ENCODE results near the gene ZSCAN22.
"Not testable (repeated sequence)": the region's sequence is repeated elsewhere in the genome, so short reads cannot be mapped to it uniquely, and the experiment has no call there.

Gene ZSCAN22

DNA sequence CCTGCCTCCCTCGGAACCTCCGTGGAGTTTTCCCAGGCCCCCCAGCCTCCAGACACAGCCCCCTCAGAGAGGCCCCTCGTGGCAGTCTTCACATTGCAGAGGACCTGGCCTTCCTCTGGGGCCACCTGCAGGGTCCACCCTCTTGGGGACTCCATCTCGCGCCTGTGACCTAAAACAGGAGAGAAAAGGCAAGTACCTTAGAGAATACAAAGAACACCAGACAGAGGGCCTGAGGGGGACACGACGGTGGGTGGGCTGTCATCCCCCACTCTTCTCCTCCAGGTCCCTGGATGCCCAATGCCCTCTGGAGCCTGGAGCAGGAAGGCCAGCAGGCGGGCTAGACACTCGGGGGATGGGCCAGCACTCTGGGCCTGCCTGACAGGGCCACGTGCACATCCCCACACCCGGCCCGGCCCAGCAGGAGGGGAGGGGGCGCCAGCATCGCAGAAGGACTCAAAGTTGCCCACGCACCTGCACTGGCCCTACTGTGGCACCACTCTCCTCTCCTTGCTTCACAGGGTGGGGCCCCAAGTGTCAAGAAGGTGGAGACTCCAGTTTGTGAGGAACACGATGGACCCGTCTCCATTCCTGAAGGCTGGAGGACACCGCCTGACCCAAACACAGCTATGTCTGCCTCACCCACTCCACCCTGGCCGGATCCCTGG, 30.8 kb downstream of the ZSCAN22 start:
- peaks cover 7 to 10% of the 10 kb centered on the region in 2 donors for H3K4me1 Mint-ChIP-seq (ENCODE audit: low read depth in 2 of 2)
- H3K4me3 Mint-ChIP-seq, result peak overlapping the region in 1 of 2 donors; percentile 71
- peaks cover 23% of the 10 kb centered on the region for H3K36me3 Mint-ChIP-seq (ENCODE audit: insufficient read depth)

DNA sequence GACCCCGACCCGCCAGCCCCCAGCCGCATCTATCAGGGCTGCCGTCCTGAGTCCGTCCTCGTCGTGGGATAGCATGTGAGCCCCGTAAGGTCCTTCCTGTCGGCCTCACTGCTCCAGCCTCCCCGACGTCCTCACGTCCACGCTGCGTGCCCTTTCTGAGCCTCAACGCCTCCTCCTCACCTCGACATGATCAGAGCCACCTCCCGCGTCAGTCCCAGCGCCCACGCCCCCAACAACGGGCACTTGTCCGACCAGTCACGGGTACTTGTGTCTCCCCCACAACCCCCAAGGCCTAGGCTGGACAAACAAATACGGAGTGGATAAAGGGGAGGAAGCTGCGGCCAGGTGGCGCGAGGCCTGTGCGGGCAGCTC, 35.1 kb downstream of the ZSCAN22 start:
- DNase-seq, result peak in 1 of 3 experiments; percentile 16
- Mint-ChIP-seq H3K27me3 (no peaks in the 10 kb centered on the region), H3K27ac (peak overlapping the region; percentile 92 to 93), H3K4me1 (ENCODE audit: low read depth in 2 of 2) (peaks cover 7 to 14% of the 10 kb centered on the region in 2 donors), H3K4me3 (peak overlapping the region; percentile 91 to 96), H3K36me3 (ENCODE audit: insufficient read depth) (peaks cover 29% of the 10 kb centered on the region), H3K9me3 (no peaks in the 10 kb centered on the region)
- ATAC-seq (replicated peaks), result peak; percentile 1

More for the DNA sequence above, 30.8 kb downstream of the ZSCAN22 start:
- H3K9me3 Mint-ChIP-seq, result no peaks in the 10 kb centered on the region
- ATAC-seq (replicated peaks) (no peak), DNase-seq (no peak)
- H3K27me3 Mint-ChIP-seq, result no peaks in the 10 kb centered on the region
- H3K27ac Mint-ChIP-seq, result no peak overlapping the region

DNA sequence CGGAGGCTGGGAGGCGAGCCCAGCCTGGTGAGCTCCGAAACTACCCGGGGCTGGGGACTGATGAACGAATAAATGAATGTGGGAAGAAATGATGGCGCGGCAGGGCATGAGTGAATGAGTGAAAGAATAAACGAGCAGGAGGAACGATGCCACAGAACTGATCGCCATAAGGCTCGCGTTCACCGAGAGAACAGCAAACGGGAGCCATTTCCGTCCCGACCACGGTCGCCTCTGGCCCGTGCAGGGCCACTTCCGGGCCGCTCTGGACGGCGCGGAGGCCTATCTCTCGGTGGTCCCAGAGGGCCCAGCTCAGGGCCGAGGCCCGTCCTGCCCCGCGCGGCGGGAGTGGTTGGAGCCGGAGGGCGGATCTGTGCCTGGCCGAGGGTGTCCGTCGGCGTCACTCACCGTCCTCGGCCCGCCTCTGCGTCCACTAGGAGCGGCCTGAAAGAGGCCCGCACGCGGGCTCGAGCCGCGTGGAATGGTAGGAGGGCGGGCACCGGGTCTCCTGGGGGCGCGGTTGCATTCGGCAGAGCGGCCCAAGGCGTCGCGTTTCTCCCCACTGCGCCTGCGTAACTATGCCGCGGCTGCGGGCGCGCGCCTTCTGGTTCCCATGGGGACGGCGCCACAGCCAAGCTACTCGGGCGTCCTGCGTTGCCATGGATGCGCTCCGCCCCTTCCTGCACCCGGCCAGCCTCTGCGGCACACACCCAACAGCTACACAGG, 35.6 kb downstream of the ZSCAN22 start, which contains the start of gene ZNF497:
Gene ZNF497 (minus strand): TSS at position 480 of the 723 bp plus-strand sequence. CDS start 5,116 bp downstream, outside the sequence.
- peak; percentile 94 to 96 (median 96) for DNase-seq
- H3K4me3 Mint-ChIP-seq, result peak within 1 kb of the TSS; percentile 91 to 96
- peaks cover 7 to 14% of the 10 kb centered on the region in 2 donors for H3K4me1 Mint-ChIP-seq (ENCODE audit: low read depth in 2 of 2)
- ATAC-seq (replicated peaks), result peak; percentile 90
- no peaks in the 10 kb centered on the region for H3K9me3 Mint-ChIP-seq
- no peaks in the 10 kb centered on the region for H3K27me3 Mint-ChIP-seq
- peaks cover 29% of the 10 kb centered on the region for H3K36me3 Mint-ChIP-seq (ENCODE audit: insufficient read depth)
- H3K27ac Mint-ChIP-seq, result peak within 1 kb of the TSS; percentile 92 to 93

DNA sequence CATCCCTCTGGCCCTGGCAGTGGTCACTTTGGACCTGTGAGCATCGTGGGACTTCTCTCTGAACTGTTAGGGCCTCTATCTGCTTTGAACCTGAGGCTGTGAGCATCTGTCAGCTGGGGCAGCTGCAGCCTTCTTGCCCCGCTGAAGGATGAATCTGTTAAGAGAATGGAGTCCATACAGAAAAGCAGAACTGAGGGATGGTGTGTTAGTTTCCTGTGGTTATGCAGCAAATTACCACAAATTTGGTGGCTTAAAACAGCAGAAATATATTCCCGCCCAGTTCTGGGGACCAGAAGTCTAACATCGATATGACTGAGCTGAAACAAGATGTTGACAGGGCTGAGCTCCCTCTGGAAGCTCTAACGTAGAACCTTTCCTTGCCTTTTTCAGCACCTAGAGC, 37.4 kb downstream of the ZSCAN22 start:
- H3K36me3 Mint-ChIP-seq (ENCODE audit: insufficient read depth), result peaks cover 25% of the 10 kb centered on the region
- peaks cover 7 to 10% of the 10 kb centered on the region in 2 donors for H3K4me1 Mint-ChIP-seq (ENCODE audit: low read depth in 2 of 2)
- H3K4me3 Mint-ChIP-seq, result peak overlapping the region in 1 of 2 donors; percentile 17
- DNase-seq (no peak), ATAC-seq (replicated peaks) (no peak)
- H3K9me3 Mint-ChIP-seq, result no peaks in the 10 kb centered on the region
- H3K27ac Mint-ChIP-seq, result no peak overlapping the region
- H3K27me3 Mint-ChIP-seq, result no peaks in the 10 kb centered on the region

DNA sequence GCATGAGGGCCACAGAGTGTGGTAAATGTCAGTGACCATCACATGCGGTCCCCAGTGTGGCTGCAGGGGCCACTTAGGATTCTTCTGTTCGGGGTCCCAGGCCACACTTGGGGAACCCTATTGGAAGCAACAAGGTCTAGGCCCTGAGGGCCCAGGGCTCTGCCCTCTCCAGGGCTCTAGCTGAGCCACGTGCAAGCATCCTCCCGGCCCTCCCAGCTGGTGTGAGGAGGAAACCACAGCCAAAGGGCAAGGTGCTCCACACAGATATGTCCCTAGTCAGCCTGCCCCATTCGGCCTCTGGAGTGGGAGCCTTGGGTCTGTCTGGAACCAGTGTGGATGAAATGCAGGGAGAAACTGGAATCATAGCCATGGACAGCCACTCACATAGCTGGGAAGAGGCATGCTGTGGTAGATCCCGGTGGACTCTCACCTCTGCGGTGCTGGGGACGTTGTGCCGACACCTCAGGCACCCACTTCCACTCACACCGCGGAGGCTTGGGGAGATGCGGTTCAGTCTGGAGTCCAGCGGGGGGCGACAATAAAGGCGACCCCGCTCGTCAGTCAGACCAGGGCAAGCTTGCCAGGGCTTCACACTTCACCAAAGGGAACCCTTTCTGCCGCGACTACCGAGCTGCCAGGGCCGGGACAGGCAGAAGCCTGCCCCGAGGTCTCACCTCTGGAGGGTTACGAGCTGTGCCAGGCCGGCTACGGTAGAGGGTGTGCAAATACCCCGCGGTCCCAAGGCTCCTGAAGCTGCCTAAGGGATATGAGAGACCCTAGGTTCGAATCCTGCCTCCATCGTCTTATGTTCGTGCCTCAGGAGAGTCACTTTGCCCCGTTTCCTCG, 40.0 kb downstream of the ZSCAN22 start:
- Mint-ChIP-seq H3K9me3 (no peaks in the 10 kb centered on the region), H3K36me3 (ENCODE audit: insufficient read depth) (peaks cover 16% of the 10 kb centered on the region), H3K4me1 (ENCODE audit: low read depth in 2 of 2) (peaks cover 6 to 8% of the 10 kb centered on the region in 2 donors), H3K27ac (no peak overlapping the region), H3K27me3 (no peaks in the 10 kb centered on the region), H3K4me3 (no peak overlapping the region)
- ATAC-seq (replicated peaks), result no peak
- DNase-seq, result no peak

DNA sequence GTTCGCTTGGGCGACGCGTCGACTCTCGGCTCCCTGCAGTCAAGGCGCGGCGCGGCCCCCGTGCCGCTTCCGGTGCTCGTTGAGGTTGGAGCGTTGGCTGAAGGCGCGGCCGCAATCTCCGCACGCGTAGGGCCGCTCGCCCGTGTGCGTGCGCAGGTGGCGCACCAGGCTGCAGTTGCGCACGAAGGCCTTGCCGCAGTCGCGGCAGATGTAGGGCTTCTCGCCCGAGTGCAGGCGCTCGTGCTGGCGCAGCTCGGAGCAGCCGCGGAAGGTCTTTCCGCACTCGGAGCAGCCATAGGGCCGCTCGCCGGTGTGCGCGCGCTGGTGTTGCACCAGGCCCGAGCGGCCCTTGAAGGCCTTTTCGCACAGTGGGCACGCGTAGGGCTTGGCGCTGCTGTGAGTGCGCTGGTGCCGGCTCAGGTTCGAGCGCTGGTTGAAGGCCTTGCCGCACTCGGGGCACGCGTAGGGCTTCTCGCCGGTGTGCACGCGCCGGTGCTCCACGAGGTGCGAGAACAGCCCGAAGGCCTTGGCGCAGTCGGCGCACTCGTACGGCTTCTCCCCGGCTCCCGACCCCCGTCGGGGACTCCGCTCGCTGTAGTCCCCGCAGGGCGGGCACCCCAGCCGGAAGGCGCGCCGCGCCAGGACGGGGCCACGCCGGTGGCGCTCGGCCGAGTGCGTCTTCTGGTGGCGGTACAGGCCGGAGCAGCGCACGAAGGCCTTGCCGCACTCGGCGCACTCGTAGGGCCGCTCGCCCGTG, 41.1 kb downstream of the ZSCAN22 start:
- no peak for DNase-seq
- H3K4me3 Mint-ChIP-seq, result no peak overlapping the region
- no peaks in the 10 kb centered on the region for H3K27me3 Mint-ChIP-seq
- no peak overlapping the region for H3K27ac Mint-ChIP-seq
- peaks cover 8% of the 10 kb centered on the region for H3K36me3 Mint-ChIP-seq (ENCODE audit: insufficient read depth)
- H3K9me3 Mint-ChIP-seq, result no peaks in the 10 kb centered on the region
- ATAC-seq (replicated peaks), result no peak
- peaks cover 0 to 2% of the 10 kb centered on the region in 2 donors for H3K4me1 Mint-ChIP-seq (ENCODE audit: low read depth in 2 of 2)

DNA sequence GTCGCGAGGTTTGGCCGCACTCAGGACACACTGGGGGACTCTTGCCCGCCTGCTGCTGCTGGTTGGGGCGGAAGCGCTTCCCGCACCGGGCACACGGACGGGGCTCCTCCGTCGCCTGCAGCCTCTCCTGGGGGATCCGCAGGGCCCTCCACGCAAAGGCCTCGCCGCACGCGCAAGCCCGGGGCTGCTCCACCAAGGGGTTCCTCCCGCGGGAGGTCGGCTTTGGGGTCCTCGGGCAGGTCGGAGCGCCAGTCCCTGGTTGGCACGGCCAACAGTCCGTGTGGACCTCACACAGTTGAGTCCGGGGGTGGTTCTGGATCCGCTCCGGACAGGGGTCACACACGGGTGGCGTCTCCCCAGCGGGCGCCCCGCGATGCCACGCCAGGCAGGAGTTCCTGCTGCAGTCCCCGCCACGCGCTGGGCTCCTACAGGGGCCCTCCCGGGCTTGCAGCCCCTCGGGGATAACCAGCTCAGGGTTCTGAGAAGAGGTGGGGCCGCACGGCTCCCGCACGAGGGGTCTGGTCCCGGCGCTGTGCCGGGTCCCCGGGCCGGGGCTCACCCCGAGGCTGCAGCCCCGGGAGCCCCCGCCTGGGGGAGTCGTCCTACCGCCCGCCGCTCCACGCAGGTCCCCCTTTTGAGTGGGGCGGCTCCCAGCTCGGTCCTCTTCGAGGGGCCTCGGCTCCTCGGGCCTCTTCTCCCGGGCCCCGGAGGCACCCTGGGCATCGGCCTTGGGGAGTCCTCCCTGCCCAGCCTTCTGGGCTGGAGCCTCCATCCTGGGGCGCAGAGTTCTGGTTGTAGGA, 42.0 kb downstream of the ZSCAN22 start:
- Mint-ChIP-seq H3K36me3 (ENCODE audit: insufficient read depth) (no peaks in the 10 kb centered on the region), H3K4me3 (no peak overlapping the region), H3K4me1 (ENCODE audit: low read depth in 2 of 2) (no peaks in the 10 kb centered on the region), H3K9me3 (no peaks in the 10 kb centered on the region), H3K27me3 (no peaks in the 10 kb centered on the region), H3K27ac (no peak overlapping the region)
- DNase-seq (no peak), ATAC-seq (replicated peaks) (no peak)

DNA sequence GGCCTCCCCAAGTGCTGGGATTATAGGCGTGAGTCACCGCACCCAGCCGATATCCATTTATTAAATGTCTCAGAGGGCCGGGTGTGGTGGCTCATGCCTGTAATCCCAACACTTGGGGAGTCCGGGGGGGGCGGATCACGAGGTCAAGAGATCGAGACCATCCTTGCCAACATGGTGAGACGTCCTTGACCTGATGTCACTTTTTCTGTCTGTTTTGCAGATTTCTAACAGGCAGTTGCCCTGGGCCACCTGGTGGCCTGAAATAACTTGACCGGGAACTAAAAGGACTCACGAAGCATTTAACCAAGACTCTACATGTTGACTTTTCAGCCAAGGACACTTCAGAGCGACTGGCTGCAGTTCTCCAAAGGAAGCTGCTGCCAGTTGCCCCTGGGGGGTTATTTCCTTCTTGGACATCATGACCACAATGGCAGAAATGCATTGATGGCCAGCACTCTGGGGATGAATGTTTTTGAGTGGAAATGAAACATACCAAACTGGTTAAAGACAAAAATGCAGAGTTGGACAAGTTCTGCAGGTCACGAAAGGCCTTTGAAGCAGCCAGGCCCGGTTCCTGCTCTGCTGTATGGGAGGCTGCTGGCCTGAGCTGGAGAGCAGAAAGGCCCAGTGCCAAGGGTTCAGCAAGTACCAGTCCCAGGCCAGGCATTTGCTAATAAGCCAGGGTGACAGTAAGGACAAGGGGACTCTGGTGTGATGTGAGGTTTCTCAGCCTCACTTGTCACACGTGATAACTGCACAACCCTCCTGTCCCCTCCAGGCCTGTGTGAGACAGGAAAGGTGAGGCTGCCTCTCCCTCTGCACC, 45.7 kb downstream of the ZSCAN22 start:
- ATAC-seq (replicated peaks) (no peak), DNase-seq (no peak)
- no peak overlapping the region for H3K4me3 Mint-ChIP-seq
- H3K27me3 Mint-ChIP-seq, result no peaks in the 10 kb centered on the region
- H3K9me3 Mint-ChIP-seq, result no peaks in the 10 kb centered on the region
- no peak overlapping the region for H3K27ac Mint-ChIP-seq
- no peaks in the 10 kb centered on the region for H3K36me3 Mint-ChIP-seq (ENCODE audit: insufficient read depth)
- H3K4me1 Mint-ChIP-seq (ENCODE audit: low read depth in 2 of 2), result no peaks in the 10 kb centered on the region

DNA sequence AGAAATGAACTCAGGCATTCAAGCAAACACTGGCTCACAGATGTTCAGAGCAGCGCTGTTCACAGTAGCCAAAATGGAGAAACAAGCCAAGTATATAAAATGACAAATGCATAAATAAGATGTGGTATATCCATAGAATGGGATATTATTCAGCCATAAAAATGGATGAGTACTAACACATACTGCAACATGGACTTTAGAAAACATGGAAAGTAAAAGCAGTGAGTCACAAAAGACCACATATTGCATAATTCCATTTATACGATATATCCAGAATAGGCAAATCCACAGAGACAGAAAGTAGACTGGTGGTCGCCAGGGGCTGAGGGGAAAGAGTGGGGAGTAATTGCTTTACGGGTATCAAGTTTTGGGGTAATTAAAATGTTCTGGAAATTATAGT, 47.4 kb downstream of the ZSCAN22 start:
- ATAC-seq (replicated peaks), result no peak
- no peak overlapping the region for H3K27ac Mint-ChIP-seq

DNA sequence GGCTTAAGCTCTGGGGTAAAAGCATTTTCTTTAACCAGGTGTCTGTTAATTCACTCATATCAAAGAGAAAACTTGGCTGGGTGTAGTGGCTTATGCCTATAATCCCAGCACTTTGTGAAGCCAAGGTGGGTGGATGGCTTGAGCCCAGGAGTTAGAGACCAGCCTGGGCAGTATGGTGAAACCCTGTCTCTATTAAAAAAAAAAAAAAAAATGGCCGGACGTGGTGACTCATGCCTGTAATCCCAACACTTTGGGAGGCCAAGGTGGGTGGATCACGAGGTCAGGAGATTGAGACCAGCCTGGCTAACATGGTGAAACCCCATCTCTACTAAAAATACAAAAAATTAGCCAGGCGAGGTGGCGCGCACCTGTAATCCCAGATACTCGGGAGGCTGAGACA, 49.9 kb downstream of the ZSCAN22 start:
- H3K27me3 Mint-ChIP-seq; H3K4me3 Mint-ChIP-seq; H3K27ac Mint-ChIP-seq; ATAC-seq (replicated peaks); H3K9me3 Mint-ChIP-seq; DNase-seq: not testable (repeated sequence)
- Mint-ChIP-seq H3K4me1 (ENCODE audit: low read depth in 2 of 2) (peaks cover 10 to 11% of the 10 kb centered on the region in 2 donors), H3K36me3 (ENCODE audit: insufficient read depth) (peaks cover 13% of the 10 kb centered on the region)

More for the DNA sequence above, 47.4 kb downstream of the ZSCAN22 start:
- Mint-ChIP-seq H3K36me3 (ENCODE audit: insufficient read depth) (no peaks in the 10 kb centered on the region), H3K9me3 (no peaks in the 10 kb centered on the region), H3K4me3 (no peak overlapping the region), H3K4me1 (ENCODE audit: low read depth in 2 of 2) (peaks cover 0 to 3% of the 10 kb centered on the region in 2 donors), H3K27me3 (no peaks in the 10 kb centered on the region)
- no peak for DNase-seq

DNA sequence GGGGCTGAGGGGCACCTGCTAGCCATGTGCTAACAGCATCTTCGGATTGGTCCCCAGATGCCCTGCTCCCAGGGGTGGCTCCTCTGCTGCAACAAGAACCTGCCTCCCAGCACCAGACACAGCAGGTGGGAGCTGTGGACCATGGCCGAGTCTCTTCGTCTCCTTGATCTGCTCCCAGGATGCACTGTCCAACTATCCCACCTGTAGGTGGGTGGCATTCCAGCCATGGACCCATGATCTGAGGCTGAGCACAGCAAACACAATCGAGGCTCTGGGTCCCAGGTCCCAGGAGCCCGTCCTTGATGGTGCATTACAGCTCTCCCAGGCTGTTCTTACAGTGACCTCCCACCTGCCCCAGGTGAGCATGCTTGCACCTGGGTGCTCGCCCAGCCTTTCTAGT, 52.5 kb downstream of the ZSCAN22 start:
- no peak for ATAC-seq (replicated peaks)
- H3K36me3 Mint-ChIP-seq (ENCODE audit: insufficient read depth), result peaks cover 20% of the 10 kb centered on the region
- H3K4me1 Mint-ChIP-seq (ENCODE audit: low read depth in 2 of 2), result peaks cover 15% of the 10 kb centered on the region in 2 donors
- peak overlapping the region; percentile 88 to 97 for H3K27ac Mint-ChIP-seq
- no peak for DNase-seq
- no peaks in the 10 kb centered on the region for H3K9me3 Mint-ChIP-seq
- H3K27me3 Mint-ChIP-seq, result no peaks in the 10 kb centered on the region
- H3K4me3 Mint-ChIP-seq, result peak overlapping the region; percentile 83 to 93
